Smooth muscle cell (in vitro differentiated cells): ENCODE results near the gene TMEM179B. TPM values are rescaled to one million over a fixed set of nuclear protein-coding genes. Genes with fewer than 3 reads are reported as not detected.
A peak's percentile ranks its signal among the peaks of the same experiment; 100 is the strongest.

Source experiments
- DNase-seq: peaks from one replicate; lab custom pipeline; 2025; ENCODE audit not compliant: unreplicated experiment; lab: John Stamatoyannopoulos, UW
- H2AFZ ChIP-seq: fragments of 200-600 bp; sonication (generic); 2 replicates; pipeline ENCODE4 v1.6.0; 2016; ENCODE audit warnings: antibody characterized with exemption, low read depth, mild to moderate bottlenecking
- H3F3A ChIP-seq: fragments of 200-600 bp; sonication (generic); 2 replicates; pipeline ENCODE4 v1.6.0; 2017; ENCODE audit warnings: antibody characterized with exemption, low read depth
- H3K27ac ChIP-seq: fragments of 200-600 bp; sonication (generic); 2 replicates; pipeline ENCODE4 v1.5.1; 2016; ENCODE audit warnings: low read depth, mild to moderate bottlenecking
- H3K27me3 ChIP-seq: fragments of 200-600 bp; sonication (generic); 2 replicates; pipeline ENCODE4 v1.6.1; 2016; ENCODE audit warnings: low read depth, mild to moderate bottlenecking
- H3K36me3 ChIP-seq: fragments of 200-600 bp; sonication (generic); 2 replicates; pipeline ENCODE4 v1.5.1; 2016; ENCODE audit warnings: low read depth
- H3K4me1 ChIP-seq: fragments of 200-600 bp; sonication (generic); 2 replicates; pipeline ENCODE4 v1.5.1; 2016; ENCODE audit warnings: low read depth
- H3K4me2 ChIP-seq: fragments of 200-600 bp; sonication (generic); 2 replicates; pipeline ENCODE4 v1.6.0; 2016; ENCODE audit warnings: mild to moderate bottlenecking
- H3K4me3 ChIP-seq: fragments of 200-600 bp; sonication (generic); 2 replicates; pipeline ENCODE4 v1.5.1; 2016; ENCODE audit warnings: mild to moderate bottlenecking
- H3K79me2 ChIP-seq: fragments of 200-600 bp; sonication (generic); 2 replicates; pipeline ENCODE4 v1.6.0; 2016; ENCODE audit warnings: low read depth, mild to moderate bottlenecking
- H3K9ac ChIP-seq: fragments of 200-600 bp; sonication (generic); 2 replicates; pipeline ENCODE4 v1.6.0; 2016; ENCODE audit warnings: low read depth
- H3K9me3 ChIP-seq: fragments of 200-600 bp; sonication (generic); replicated peaks from 2 replicates; pipeline ENCODE4 v1.5.1; 2016; ENCODE audit warnings: low read depth
- H4K20me1 ChIP-seq: fragments of 200-600 bp; sonication (generic); 2 replicates; pipeline ENCODE4 v1.6.0; 2016; ENCODE audit warnings: low read depth
- CTCF ChIP-seq: fragments of 200-600 bp; sonication (generic); IDR thresholded peaks from 2 replicates; pipeline ENCODE4 v1.5.1; 2017; ENCODE audit warnings: borderline replicate concordance, mild to moderate bottlenecking, antibody characterized with exemption; ENCODE audit not compliant: insufficient read depth, poor library complexity, severe bottlenecking
- WGBS: methylation state at CpG from one replicate; pipeline ENCODE4 v1.1.7; 2016; ENCODE audit warnings: low lambda C conversion rate; 5-methylcytosine and 5-hydroxymethylcytosine counted together
- polyA plus RNA-seq: library from polyadenylated mRNA; unstranded; fragments of >200 nt; fragmentation: Nextera tagmentation; extraction: Ambion mirVana; gene quantifications from 2 replicates; pipeline ENCODE4 v1.2.1, GENCODE V29; 2016
- total RNA-seq: library from RNA; depleted of rRNA; stranded (reverse); fragments of >200 nt; gene quantifications from 2 replicates; pipeline ENCODE4 v1.2.3, GENCODE V29; 2014

TMEM179B gene
- total and polyA plus RNA-seq, 2 experiments from 2014 or later = 103 to 113 TPM

GRCh38 chr11:62789576-62789975 lies 2.4 kb downstream of the TMEM179B start:
- Histone ChIP-seq H3K9ac (no peak overlapping the region), H3K36me3 (peaks cover 3% of the 10 kb centered on the region), H2AFZ (no peak overlapping the region), H3K79me2 (peaks cover 39% of the 10 kb centered on the region), H4K20me1 (peaks cover 5% of the 10 kb centered on the region), H3F3A (peaks cover 43% of the 10 kb centered on the region), H3K27ac (no peak overlapping the region), H3K27me3 (no peaks in the 10 kb centered on the region), H3K4me3 (no peak overlapping the region), H3K4me2 (no peak overlapping the region), H3K9me3 (no peaks in the 10 kb centered on the region), H3K4me1 (peaks cover 14% of the 10 kb centered on the region)
- WGBS = 90% methylated on average over 3 of the region's 3 CpGs
- no peak for DNase-seq
- no peak for TF ChIP-seq CTCF

GRCh38 chr11:62791501-62792201 lies 4.4 kb downstream of the TMEM179B start, which contains the start of gene TMEM223:
TMEM223 (minus strand) TSS chr11:62792006; CDS start chr11:62791994, 12 bp downstream.
- peak within 1 kb of the TSS; percentile 98 for H3K4me2 ChIP-seq
- H3F3A ChIP-seq = peaks cover 51% of the 10 kb centered on the region
- peak within 1 kb of the TSS; percentile 86 for H3K9ac ChIP-seq
- H3K4me3 ChIP-seq = peak within 1 kb of the TSS; percentile 96
- H3K36me3 ChIP-seq = peaks cover 19% of the 10 kb centered on the region
- H3K27me3 ChIP-seq = no peaks in the 10 kb centered on the region
- WGBS = under 1% methylated on average over 54 of the region's 58 CpGs
- H3K9me3 ChIP-seq = no peaks in the 10 kb centered on the region
- peak within 1 kb of the TSS; percentile 88 for H3K27ac ChIP-seq
- peaks cover 5% of the 10 kb centered on the region for H4K20me1 ChIP-seq
- H2AFZ ChIP-seq = no peak within 1 kb of the TSS
- H3K4me1 ChIP-seq = peaks cover 14% of the 10 kb centered on the region
- H3K79me2 ChIP-seq = peaks cover 39% of the 10 kb centered on the region
- TF ChIP-seq CTCF = no peak
- DNase-seq = peak; percentile 52

- H3K4me1 ChIP-seq = peaks cover 14% of the 10 kb centered on the region
These were observed 5.0 kb downstream of the TMEM179B start for GRCh38 chr11:62792202-62792575.

More at GRCh38 chr11:62792202-62792575, 5.0 kb downstream of the TMEM179B start:
- Histone ChIP-seq H4K20me1 (peaks cover 5% of the 10 kb centered on the region), H3K9ac (peak overlapping the region; percentile 86), H3K4me3 (peak overlapping the region; percentile 96), H3K9me3 (no peaks in the 10 kb centered on the region), H3F3A (peaks cover 51% of the 10 kb centered on the region), H3K4me2 (peak overlapping the region; percentile 98), H2AFZ (no peak overlapping the region), H3K27me3 (no peaks in the 10 kb centered on the region), H3K79me2 (peaks cover 39% of the 10 kb centered on the region), H3K27ac (peak overlapping the region; percentile 88), H3K36me3 (peaks cover 19% of the 10 kb centered on the region)
- TF ChIP-seq CTCF = no peak
- WGBS = 7% methylated on average over 11 of the region's 11 CpGs
- peak; percentile 42 for DNase-seq
